ENCODE measurements around the gene GCC1. TPM values are rescaled to one million over a fixed set of nuclear protein-coding genes. Genes with fewer than 3 reads are reported as not detected.

Gene GCC1, protein sequence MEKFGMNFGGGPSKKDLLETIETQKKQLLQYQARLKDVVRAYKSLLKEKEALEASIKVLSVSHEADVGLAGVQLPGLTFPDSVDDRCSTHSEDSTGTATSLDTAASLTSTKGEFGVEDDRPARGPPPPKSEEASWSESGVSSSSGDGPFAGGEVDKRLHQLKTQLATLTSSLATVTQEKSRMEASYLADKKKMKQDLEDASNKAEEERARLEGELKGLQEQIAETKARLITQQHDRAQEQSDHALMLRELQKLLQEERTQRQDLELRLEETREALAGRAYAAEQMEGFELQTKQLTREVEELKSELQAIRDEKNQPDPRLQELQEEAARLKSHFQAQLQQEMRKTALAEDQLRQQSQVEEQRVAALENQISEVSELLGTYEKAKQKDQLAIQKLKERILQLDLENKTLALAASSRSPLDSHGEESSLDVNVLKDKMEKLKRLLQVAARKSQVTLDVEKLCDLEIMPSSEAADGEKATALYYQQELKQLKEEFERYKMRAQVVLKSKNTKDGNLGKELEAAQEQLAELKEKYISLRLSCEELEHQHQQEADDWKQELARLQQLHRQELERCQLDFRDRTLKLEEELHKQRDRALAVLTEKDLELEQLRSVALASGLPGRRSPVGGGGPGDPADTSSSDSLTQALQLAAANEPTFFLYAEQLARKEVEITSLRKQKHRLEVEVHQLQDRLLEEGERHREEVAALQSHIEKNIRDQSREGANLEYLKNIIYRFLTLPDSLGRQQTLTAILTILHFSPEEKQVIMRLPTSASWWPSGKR
- total RNA-seq: 7.0 TPM
- long read RNA-seq, full-length matches to known transcripts: 22 of 22 reads
- long read RNA-seq, partial matches to known transcripts: 0 of 22 reads
- long read RNA-seq, other reads (novel, unspliced or antisense): 0 of 22 reads

DNA sequence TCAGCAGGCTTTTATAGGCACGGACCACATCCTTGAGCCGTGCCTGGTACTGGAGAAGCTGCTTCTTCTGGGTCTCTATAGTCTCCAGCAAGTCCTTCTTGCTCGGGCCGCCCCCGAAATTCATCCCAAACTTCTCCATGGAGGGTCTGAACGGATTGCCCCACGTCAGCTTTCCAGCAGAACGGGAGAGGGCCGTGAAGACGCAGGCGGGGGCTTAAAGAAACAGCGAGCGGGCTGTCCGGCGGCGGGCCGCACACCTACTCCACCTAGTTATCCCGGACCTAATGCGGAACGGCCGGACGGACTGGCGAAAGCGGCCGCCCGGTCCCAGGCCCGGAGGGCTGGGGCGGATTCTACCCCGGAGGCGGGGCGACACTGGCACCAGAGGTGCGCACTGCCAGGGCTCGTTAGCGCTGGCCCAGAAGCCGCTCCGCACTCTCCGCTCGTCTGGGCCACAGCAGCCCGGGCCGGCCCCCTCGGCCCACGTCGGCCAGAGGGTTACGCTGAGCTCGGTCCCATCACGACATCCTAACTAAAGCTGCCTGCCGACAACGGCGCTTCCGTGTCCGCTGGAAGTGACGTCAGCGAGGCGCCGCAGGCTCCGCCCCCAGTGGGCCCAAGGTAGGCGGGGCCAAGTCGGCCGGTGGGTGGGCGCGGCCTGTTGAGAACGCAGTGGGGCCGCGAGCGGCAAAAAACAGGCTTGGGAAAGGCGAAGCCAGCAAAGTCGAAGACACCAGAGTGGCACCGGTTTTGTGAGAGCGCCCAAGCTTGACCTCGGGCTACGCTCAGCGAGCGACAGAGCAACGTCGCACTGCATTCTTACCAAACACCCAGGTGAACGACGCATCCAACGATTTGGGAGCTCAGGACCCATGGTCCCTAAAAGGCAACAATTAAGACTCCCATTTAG is at the start of gene GCC1:
GCC1 (minus strand) TSS at position 553 of the 910 bp plus-strand sequence; CDS start at position 139, 414 bp downstream.
- DNase-seq (peak; percentile 96), ATAC-seq (ENCODE audit: poor library complexity) (peak; percentile 88)
- intact Hi-C loops (cut with DNase I): loop anchor here (5.0 to 10.0 kb wide), 2 partner anchors 67 to 190 kb away; partner anchors contain the start of genes SND1 and ZNF800

DNA sequence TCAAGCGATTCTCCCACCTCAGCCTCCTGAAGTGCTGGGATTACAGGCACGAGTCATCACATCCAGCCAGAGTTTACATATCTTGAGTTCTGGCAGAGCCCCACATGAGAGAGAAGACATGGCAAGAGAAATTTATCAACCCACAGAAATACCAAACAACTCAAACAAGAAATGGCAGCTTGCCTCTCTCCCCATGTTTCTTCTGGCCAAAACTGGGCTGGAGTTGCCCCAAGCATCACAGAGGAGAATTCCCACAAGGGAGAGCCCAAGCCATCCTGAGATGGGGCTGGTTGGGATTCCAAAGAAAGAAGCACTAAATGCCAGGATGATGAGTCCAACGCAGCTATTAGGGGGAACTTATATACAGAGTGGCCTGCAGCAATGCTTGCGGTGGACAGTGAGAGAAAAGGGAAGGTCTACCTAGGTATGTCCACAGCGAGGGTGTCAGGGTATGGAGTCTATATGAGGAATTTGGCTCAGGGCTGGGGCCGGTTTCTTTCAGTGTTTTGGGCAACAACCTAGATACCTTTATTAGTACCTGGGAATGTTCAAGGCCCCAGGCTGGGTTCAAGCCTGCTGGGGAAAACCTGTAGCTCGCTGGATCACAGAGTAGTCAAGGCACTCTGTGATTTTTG is 47.0 kb upstream of the GCC1 start:
- DNase-seq (no peak), ATAC-seq (ENCODE audit: poor library complexity) (no peak)
- intact Hi-C loops (cut with DNase I): no loop called here

DNA sequence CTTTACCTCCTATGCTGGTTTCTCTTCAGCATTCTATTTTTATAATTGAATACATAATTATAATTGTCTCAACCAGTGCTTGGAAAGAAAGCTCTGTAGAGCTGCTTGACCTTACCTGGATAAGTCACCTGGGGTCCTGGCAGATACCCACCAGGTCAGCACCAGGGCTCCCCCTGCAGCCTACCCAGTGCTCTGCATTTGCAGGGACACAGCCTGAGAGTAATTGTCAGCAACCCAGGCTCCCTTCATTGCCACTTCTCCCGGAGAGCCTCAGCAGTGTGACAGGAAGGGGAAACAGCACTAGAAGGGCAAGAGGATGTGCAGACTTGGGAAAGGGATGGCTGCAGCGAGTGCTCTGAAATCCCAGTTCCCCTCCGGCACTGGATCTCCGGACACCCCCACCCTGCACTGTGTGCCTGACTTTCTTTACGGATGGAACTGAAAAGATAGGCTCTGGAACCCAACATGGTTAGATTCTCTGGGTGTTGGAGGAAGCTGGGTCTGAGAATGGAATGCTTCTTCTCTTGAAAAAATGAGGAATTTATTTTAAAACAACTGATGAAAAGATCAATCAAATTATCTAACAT is 44.0 kb upstream of the GCC1 start:
- ATAC-seq (ENCODE audit: poor library complexity): peak; percentile 31
- intact Hi-C loops (cut with DNase I): no loop called here

GRCh38 chr7:127628445-127628844 is 43.0 kb upstream of the GCC1 start:
- no peak for DNase-seq
- intact Hi-C loops (cut with DNase I): no loop called here
- ATAC-seq (ENCODE audit: poor library complexity): no peak

More for the DNA sequence above, 44.0 kb upstream of the GCC1 start:
- DNase-seq: no peak

DNA sequence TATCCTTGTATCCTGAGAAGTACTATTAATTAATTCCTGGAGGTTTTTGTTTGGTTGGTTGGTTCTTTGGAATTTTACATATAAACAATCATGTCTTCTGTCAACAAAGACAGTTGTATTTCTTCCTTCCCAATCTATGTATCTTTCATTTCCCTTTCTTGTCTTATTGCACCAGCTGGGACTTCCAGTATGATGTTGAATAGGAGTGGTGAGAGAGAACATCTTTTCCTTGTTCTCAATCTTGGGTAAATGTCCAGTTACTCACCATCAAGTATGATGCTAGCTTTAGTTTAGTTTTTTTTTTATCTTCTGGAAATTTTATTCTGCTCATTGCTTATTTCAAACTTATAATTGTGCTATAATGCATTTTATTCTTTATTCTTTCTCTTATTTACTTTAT is 39.9 kb upstream of the GCC1 start:
- intact Hi-C loops (cut with DNase I): no loop called here
- DNase-seq: no peak
- ATAC-seq (ENCODE audit: poor library complexity): no peak

DNA sequence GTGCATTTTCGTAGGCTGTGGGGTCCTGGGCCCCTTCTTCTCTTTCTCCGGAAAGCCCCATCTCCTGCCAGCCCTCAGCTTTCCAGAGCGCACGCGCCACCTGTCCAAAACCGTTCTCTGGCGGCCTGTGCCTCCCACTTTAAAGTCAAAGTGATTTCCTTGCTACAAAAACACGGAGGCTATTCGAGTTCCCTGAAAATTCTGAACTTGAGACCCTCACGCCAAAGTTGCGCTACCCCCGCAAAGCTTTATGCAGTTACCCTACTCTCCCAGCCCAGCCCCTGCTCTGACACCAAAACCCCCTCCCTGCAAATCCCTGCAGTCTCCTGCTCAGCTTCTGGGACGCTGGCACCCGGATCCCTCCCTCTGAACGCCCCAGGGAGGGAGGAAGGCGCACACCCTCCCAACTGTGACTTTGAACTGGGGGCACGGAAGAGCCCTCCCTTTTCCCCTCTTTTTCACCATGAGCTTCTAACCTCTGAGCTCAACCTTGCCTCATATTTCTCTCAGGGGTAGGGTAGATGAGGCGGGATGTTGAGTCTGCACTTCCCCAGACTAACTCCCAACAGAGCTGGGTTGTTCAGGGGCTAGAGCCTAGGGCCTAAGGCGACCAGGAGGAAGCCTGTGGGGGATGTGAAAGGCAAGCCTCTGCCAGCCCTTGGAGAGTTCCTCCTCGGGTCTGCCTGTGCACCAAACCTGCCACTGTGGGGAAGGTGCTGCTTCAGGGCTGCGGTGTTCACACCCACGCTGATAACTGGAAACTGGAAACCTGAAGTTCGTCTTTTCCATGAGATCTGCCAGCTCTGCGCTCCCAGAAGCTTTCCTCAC is 35.2 kb upstream of the GCC1 start:
- intact Hi-C loops (cut with DNase I): no loop called here
- DNase-seq (no peak), ATAC-seq (ENCODE audit: poor library complexity) (no peak)

DNA sequence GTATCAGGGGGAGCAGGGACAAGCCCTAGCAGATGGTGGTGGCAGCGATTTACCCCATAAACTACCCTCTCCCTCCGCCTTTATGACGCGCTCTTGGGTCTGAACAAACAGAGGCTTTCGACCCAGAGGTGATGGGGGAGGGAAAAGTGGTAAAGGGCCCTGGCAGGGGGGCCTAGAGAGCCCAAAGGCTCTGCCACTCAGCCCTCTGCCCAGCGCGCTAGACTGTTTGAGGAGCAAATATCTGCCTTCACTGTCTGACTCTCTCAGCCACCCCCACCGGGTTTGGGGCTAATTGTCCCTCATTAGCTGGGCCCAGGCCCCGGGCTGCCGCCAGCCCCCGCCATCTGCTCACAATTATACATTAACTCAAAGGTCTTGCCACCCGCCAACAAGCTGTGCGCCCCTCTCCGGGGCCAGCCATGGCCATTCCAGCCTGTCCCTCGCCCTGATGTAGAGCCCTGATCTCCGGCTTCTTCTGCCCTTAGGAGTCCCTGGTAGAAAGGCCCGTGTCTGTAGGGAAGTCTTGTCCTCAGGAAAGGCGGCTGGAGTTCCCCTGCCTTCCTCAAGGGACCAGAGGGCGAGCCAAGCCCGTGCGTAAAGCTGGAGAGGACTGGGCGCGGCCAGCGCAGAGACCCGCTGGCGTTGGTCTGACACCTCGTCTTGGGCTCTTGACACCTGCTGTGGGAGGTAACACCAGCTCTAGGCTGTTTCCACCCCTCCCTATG is 34.4 kb upstream of the GCC1 start:
- intact Hi-C loops (cut with DNase I): no loop called here
- ATAC-seq (ENCODE audit: poor library complexity) (no peak), DNase-seq (no peak)

DNA sequence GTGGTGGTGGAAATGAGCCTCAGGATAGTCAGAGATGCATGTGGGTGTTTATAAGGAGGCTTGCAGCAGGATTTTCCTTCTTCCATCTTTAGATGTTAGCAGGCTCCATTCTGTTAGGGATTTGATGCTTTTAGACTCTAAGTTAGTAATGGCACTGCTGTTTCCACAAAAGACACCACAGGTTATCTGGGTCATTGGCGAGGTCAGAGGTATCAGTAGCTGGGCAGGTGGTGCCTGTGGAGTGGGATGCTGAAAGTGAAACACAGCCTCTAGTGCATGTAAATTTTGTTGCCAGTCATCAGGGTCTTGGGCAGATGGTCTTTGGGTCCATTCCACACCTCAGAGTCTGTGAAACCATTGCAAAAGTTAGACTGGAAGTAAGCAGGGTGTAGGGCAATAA is 33.4 kb upstream of the GCC1 start:
- DNase-seq (no peak), ATAC-seq (ENCODE audit: poor library complexity) (no peak)
- intact Hi-C loops (cut with DNase I): no loop called here

- no peak for ATAC-seq (ENCODE audit: poor library complexity)
- intact Hi-C loops (cut with DNase I): no loop called here
- no peak for DNase-seq
These were observed 32.6 kb upstream of the GCC1 start, which contains the start of gene PAX4 for GRCh38 chr7:127618042-127618441. Gene PAX4 (minus strand): TSS chr7:127618142. CDS start chr7:127615928, 2,214 bp downstream.

DNA sequence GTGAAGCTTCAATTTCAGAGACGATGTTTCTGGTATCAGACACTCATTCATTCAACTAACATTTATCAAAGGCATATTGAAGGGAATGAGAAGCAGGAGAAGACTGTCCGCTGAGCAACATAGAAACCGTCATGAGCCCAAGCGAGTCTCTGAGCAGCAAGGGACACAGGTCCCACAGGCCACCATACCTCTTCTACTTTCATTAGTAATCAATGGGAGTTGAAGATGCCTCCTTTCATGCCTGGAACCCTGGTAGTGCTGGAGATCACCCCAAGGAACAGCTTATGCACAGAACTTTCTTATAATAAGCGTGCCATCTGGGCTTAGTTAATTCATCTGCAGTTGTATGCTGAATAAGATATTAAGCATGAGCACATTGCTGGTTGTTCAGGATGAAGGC is 31.3 kb upstream of the GCC1 start:
- intact Hi-C loops (cut with DNase I): no loop called here
- ATAC-seq (ENCODE audit: poor library complexity) (no peak), DNase-seq (no peak)

GRCh38 chr7:127612263-127612662 is 26.9 kb upstream of the GCC1 start:
- intact Hi-C loops (cut with DNase I): no loop called here
- no peak for ATAC-seq (ENCODE audit: poor library complexity)
- no peak for DNase-seq

GRCh38 chr7:127609297-127609696 is 23.9 kb upstream of the GCC1 start:
- DNase-seq: no peak

DNA sequence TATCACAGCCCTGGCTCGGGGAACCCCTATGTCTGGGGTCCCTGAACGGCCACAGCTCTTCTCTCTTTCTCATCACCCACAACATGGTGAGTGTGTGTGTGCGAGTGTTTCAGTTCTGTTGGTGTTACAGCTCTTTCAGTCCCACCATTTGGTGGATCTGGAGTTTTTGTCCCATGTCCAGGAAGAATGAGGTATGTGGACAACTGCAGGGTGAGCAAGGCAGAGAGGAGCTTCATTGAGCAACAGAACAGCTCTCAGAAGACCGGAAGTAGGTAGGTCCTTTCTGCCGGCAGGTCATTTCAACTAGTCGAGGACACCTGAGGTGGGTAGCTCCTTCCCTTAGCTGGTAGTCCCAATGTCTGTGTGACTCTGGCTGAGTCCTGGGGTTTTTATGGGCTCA is 23.1 kb upstream of the GCC1 start:
- ATAC-seq (ENCODE audit: poor library complexity) (no peak), DNase-seq (no peak)
- intact Hi-C loops (cut with DNase I): no loop called here

More at GRCh38 chr7:127609297-127609696, 23.9 kb upstream of the GCC1 start:
- ATAC-seq (ENCODE audit: poor library complexity): no peak
- intact Hi-C loops (cut with DNase I): no loop called here

GRCh38 chr7:127600885-127601284 is 15.5 kb upstream of the GCC1 start:
- no peak for ATAC-seq (ENCODE audit: poor library complexity)
- intact Hi-C loops (cut with DNase I): no loop called here
- DNase-seq: no peak

- intact Hi-C loops (cut with DNase I): no loop called here
- DNase-seq (no peak), ATAC-seq (ENCODE audit: poor library complexity) (no peak)
These were observed 12.9 kb upstream of the GCC1 start for GRCh38 chr7:127598318-127598717.

DNA sequence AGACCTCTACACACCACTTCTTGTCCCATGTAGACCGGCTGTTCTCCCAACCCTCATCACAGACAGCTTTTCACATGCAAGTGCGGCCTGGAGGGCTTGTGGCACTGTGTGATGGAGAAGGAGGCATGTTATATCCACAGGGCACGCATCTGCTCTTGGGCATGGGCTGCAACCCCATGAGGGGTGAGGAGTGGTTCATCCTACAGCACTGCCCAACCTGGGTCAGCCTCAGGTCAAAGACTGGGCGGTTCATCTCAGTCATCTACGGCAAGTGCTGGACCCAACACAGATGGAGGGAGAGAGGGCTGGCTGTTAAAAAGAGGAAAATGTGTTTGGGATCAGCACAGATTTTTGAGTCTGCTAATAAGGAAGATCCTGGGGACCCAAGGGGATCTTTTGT is 10.3 kb upstream of the GCC1 start:
- ATAC-seq (ENCODE audit: poor library complexity) (no peak), DNase-seq (no peak)
- intact Hi-C loops (cut with DNase I): no loop called here

Measured in Right ventricle myocardium superior (tissue), 1 donor.